SIG-M5 treated with dmso at 0.1 percent for 504 hours (cell line): ENCODE data around the gene FARS2.

ENCODE experiments used
- DNase-seq: peaks from one replicate; lab custom pipeline; 2025; ENCODE audit not compliant: unreplicated experiment; lab: John Stamatoyannopoulos, UW

The FARS2 gene

GRCh38 chr6:5366941-5367340, 105.6 kb downstream of the FARS2 start:
- no peak for DNase-seq

- DNase-seq = no peak
Measured at GRCh38 chr6:5367510-5367909, 106.2 kb downstream of the FARS2 start.

- DNase-seq = no peak
Measured at GRCh38 chr6:5373430-5373829, 112.1 kb downstream of the FARS2 start.

- DNase-seq = no peak
Measured at GRCh38 chr6:5378331-5378730, 117.0 kb downstream of the FARS2 start.

DNA sequence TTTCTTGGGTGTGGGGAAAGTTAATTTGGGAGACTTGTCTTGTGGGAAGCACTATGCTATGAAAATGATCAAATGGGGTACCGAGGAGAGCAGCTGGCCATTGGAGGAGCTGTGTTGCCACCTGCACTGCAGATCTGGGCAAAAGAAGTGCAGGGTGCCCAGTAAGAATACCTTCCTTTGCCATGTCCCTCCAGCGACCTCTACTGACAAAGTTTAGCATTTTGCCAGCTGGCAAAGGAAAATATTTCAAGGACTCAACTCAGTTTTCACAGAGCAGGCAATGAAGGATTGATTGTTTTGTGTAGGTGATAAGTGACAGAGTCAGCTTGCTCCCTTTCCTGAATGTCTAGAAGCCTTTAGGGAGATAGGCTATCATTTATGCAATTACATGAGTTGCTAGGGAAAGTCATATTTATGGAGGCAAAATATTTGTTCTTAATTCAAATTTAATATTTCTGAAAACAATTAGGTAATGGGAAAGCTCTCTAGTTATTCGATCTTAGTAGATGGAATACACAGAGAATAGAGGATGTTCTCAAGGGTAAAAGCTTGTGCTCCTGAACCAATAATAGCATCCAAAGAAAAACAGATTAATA, 118.4 kb downstream of the FARS2 start:
- peak; percentile 24 for DNase-seq

DNA sequence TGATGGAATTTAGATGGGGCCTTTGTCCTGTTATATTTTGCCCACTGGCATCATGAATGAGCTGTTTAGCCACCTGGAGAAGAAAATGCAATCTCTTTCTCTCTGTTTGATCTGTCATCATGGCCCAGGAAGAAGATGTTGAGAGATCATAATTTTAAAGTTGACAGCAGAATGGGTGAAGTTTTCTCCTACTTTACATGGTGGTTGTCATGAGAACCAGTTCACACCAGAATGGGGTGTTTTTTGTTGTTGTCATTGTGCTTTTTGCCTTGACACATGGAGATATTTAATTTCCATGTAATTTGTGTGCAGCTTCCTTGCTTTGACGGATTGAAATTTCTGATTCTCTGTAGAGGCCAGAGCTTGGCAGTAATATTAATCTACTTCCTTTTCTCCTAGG, 122.5 kb downstream of the FARS2 start:
- DNase-seq = no peak

DNA sequence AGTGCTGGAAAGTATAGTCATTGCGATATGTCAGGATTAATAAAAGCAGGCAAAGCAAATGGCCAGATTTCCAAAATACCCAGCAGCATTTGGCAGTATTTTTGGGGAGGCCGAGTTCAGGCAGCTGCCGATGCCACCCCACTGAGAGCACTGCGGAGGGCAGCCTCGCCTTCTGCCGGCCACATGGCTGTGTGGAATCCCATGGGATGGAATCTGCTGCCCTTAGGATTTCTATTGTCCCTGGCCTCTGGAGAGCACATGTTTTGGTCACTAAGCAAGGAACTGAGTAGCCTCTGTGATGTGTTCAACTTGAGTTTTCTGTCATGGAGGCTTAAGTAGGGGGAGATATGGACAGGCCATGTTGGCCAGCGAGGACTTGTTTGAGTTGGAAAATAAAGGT, 123.0 kb downstream of the FARS2 start:
- no peak for DNase-seq

DNA sequence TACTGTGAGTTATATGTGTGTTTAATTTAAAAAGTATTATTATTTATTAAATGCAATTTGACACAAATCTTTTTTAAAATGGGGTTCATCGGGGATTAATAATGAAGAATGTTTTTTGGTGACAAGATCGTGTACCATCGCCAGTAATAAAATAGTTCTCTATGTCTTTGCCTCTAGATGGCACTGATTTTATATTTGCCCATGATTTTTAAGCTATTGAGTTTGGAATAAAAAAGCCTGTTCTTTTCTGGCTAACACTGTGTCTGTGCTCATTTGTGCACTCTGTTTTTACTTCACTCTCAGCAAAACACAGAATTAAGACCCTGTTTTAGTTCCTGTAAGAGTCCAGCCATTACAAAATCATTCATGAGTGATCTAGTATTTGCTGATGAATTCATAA, 127.0 kb downstream of the FARS2 start:
- no peak for DNase-seq

DNA sequence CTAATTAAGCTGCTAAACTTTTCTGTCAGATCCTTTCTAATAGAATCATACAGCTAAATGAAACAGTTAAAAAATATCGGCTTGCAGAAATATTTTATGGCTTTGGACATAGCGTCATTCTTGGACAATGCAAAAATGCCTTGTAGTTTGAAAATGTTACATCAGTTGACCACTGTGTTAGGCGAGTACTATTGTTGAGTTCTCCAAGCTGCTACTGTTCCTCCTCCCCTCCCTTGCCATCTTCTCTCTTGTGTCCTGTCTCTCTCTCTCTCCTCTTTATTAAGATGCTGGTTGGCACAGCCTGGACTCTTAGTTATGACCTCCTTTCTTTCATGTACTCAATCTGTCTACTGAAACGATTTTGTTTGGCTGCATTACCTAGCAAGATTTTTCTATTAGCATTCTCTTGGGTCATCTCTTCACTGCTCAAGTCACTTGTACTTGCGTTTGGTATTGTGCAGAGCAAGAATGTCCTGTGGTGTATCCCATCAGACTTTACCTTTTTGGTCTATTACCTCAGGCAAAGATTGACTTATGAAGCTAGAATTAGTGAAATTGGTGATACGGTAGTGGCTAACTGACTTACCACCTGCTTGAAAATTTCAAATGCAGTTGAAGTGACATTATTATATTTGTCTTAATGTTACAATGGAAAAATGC, 127.9 kb downstream of the FARS2 start:
- DNase-seq = no peak

DNA sequence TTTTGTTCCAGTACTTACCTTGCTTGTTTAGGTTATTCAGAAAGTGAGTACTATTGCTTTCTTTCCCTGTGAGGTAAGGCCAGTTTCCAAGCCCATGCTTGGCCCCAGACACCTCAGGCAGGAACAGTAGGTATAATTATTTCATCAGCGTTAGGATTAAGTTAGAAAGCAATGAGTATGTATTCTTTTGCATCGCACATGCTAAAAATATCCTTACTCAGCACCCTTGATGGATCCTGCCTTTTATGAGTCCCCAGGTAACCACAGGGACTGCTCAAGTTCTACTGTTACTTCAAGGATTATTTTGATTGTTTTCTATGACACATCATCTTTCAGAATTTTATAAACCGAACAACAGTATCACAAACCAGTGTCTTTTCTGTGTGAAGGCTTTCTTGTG, 128.9 kb downstream of the FARS2 start:
- DNase-seq = no peak

DNA sequence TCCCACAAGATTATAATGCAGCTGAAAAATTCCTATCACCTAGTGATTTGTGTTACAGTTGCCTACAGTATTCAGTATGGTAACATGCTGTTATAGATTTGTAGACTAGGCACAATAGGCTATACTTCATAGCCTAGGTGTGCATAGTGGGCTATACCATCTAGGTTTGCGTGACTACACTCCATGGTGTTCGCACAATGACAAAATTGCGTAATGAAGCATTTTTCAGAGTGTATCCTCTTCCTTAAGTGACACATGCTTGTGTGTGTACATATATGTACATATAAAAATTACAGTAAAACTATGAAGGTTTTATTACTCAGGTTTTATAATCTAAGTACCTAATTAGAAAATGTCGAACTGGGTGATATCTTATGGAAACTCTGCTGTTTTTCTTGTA, 133.0 kb downstream of the FARS2 start:
- DNase-seq = no peak

DNA sequence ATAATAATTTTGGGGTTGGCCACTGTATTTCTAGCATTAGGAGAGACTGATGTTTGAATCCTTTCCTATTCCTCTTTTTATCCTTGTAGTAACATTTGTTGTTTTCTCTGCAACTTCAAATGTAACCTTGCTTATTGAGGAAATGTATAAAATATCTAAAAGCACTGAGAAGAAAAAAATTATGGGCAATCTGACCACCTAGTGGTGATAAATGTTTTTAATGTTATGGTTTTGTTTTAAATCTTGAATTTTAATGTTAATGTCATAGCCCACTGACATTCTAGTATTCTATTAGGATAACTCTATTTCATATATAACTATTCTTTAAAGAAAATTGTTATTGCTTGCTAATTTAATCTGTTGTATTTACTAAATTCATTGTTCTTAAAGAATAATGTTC, 134.4 kb downstream of the FARS2 start:
- DNase-seq = no peak

DNA sequence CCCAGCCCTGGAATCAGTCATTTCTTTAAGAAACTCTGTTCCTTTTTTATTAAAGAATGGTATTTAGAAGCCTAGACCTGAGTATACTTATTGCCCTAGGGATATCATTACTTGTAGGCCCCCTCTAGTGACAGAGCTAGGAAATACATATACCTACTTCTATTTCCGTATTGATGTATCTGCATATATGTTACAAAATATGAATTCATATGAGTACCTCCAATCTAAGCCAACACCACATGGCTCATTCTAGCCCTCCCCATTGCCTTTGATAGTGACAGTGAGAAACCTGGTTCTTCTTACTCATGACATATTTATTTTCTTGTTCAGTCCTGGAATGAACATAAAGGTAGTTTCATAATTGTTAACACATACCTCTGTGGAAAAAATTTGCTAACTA, 137.2 kb downstream of the FARS2 start:
- DNase-seq = peak; percentile 69

GRCh38 chr6:5399391-5399790, 138.1 kb downstream of the FARS2 start:
- no peak for DNase-seq

GRCh38 chr6:5401845-5402738, 140.8 kb downstream of the FARS2 start:
- DNase-seq = peak; percentile 61

- DNase-seq = no peak
Measured at GRCh38 chr6:5403076-5403475, 141.8 kb downstream of the FARS2 start.

DNA sequence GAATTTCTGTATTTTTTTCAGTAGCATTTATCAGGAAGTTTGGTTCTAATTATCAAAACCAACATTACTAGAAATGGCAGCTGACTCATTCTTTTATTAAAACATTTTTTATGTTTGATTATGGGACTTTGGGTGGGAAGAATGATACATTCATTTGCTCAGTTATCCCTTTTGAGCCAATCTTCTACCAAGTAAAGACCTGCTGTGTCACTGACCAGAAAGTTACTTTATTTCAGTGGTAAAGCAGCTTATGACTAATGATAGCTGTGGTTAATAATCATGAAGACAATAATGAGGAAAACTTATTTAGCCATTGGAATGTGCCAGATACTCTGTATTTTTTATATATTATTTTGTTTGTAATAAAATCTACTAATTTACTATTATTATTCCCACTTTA, 142.3 kb downstream of the FARS2 start:
- DNase-seq = no peak

DNA sequence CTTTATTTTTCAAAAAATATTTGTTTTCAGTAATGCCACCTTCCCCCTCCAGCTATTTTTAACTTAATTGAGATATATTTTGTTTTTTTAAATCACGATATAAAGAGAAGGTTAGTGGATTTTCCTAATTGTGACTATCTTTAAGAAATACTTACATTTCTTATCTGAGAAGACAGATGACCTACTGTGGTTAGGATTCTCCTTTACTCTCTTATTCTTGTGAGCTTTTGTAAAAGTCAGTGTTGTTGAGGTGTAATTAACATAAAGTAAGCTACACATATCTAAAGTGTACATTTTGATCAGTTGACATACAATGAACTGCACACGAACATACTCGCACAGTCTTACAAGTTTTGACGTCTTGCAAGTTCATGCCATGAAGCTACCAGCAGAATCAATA, 144.7 kb downstream of the FARS2 start:
- no peak for DNase-seq

- no peak for DNase-seq
Measured at GRCh38 chr6:5411414-5411813, 150.1 kb downstream of the FARS2 start.

GRCh38 chr6:5412017-5412416, 150.7 kb downstream of the FARS2 start:
- no peak for DNase-seq

- no peak for DNase-seq
Measured at GRCh38 chr6:5412663-5413062, 151.3 kb downstream of the FARS2 start.

DNA sequence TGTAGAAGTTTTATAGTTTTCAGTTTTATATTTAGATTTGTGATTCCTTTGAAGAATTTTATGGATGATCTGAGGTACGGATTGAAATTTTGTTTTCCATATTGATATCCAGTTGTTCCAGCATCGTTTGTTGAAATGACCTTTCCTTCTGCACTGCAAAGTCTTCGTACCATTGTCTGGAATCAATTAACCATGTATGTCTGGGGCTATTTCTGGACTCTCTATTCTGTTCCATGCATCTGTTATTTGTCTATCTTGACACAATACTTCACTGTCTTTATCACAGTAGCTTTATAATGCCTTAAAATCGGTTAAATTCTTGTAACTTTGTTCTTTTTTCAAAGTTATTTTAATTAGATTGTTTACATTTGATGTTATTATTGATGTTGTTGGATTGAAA, 154.9 kb downstream of the FARS2 start:
- no peak for DNase-seq
